GM12878 (cell line): ENCODE data around the gene USP2. TPM values are rescaled to one million over a fixed set of nuclear protein-coding genes. Genes with fewer than 3 reads are reported as not detected.

Experiments
- ASH2L ChIP-seq: fragments of 300-600, 200-600 bp; sonication (generic); IDR thresholded peaks from 2 replicates; pipeline ENCODE4 v1.6.1; 2017; ENCODE audit warnings: low read depth, mild to moderate bottlenecking, borderline replicate concordance
- BMI1 ChIP-seq: fragments of 450-650 bp; IDR thresholded peaks from 2 replicates; pipeline ENCODE4 v1.6.1; 2016; ENCODE audit warnings: mild to moderate bottlenecking, moderate library complexity, borderline replicate concordance
- CREB1 ChIP-seq: IDR thresholded peaks from 2 replicates; pipeline ENCODE4 v1.6.1; 2012; ENCODE audit warnings: low read depth, mild to moderate bottlenecking, inconsistent platforms
- ESRRA ChIP-seq: IDR thresholded peaks from 2 replicates; pipeline ENCODE4 v1.6.1; 2012; ENCODE audit warnings: mild to moderate bottlenecking, low read length, improper control_type of control experiment
- JUND ChIP-seq: IDR thresholded peaks from 2 replicates; pipeline ENCODE4 v1.6.1; 2012; ENCODE audit warnings: low read depth, mild to moderate bottlenecking, low read length, improper control_type of control experiment, moderate library complexity
- KAT2A ChIP-seq: conservative IDR thresholded peaks from 2 replicates; pipeline ENCODE4 v1.6.1; 2011; ENCODE audit warnings: low read depth, low read length; ENCODE audit not compliant: control insufficient read depth
- PML ChIP-seq: IDR thresholded peaks from 2 replicates; pipeline ENCODE4 v1.6.1; 2012; ENCODE audit warnings: low read length, inconsistent platforms
- RAD21 ChIP-seq: IDR thresholded peaks from 2 replicates; pipeline ENCODE4 v1.6.1; 2011; ENCODE audit warnings: mild to moderate bottlenecking, low read depth, low read length, moderate library complexity; ENCODE audit not compliant: insufficient read depth
- RAD51 ChIP-seq: fragments of 450-650 bp; IDR thresholded peaks from 2 replicates; pipeline ENCODE4 v1.6.1; 2016; ENCODE audit warnings: moderate library complexity, mild to moderate bottlenecking, inconsistent platforms
- TCF3 ChIP-seq: IDR thresholded peaks from 2 replicates; pipeline ENCODE4 v1.6.1; 2012; ENCODE audit warnings: low read depth, mild to moderate bottlenecking, low read length, borderline replicate concordance; ENCODE audit not compliant: insufficient read depth
- ZNF217 ChIP-seq: fragments of 450-650 bp; IDR thresholded peaks from 2 replicates; pipeline ENCODE4 v1.6.1; 2017; ENCODE audit warnings: antibody characterized with exemption, mild to moderate bottlenecking
- polyA plus RNA-seq, 11 experiments: library from polyadenylated mRNA; depleted of rRNA in 4 of 11; unstranded in 6 of 11; stranded (reverse) in 5 of 11; fragments of >200 nt; fragmentation: Nextera tagmentation in 4 of 11; fragmentation: Illumina TruSeq in 1 of 11; extraction: Ambion mirVana in 4 of 11; extraction: Trizol in 1 of 11; gene quantifications; 1 replicate in 1 of 11; 2 replicates in 10 of 11; pipeline versions ENCODE4 v1.2.1 to v1.2.3, GENCODE V29; 2011 to 2016; ENCODE audit warnings: inconsistent platforms in 2 of 11, missing spikeins in 2 of 11, low read depth in 1 of 11
- total RNA-seq, 4 experiments: library from RNA; depleted of rRNA in 3 of 4; stranded (reverse); fragments of >200 nt in 3 of 4; fragmentation: Illumina TruSeq in 1 of 4; extraction: Trizol in 1 of 4; gene quantifications; 2 replicates each; pipeline versions ENCODE4 v1.2.1 to v1.2.3, GENCODE V29; 2013 to 2021
- TF ChIP-seq, protein P1 (sequence below): IDR thresholded peaks from 2 replicates; pipeline ENCODE4 v1.6.1; 2012; ENCODE audit warnings: low read depth, low read length, improper control_type of control experiment
- TF ChIP-seq, protein P2 (sequence below): fragments of 450-650 bp; IDR thresholded peaks from 2 replicates; pipeline ENCODE4 v1.6.1; 2017; ENCODE audit warnings: borderline replicate concordance
- TF ChIP-seq, protein P3 (sequence below): fragments of 450-650 bp; IDR thresholded peaks from 2 replicates; pipeline ENCODE4 v1.6.1; 2016; ENCODE audit warnings: mild to moderate bottlenecking
- TF ChIP-seq, protein P4 (sequence below): fragments of 450-650 bp; IDR thresholded peaks from 2 replicates; pipeline ENCODE4 v1.6.1; 2018; ENCODE audit warnings: mild to moderate bottlenecking, low read depth, moderate library complexity; ENCODE audit not compliant: partially characterized antibody
- TF ChIP-seq, protein P5 (sequence below): IDR thresholded peaks from 2 replicates; pipeline ENCODE4 v1.6.1; 2011; ENCODE audit warnings: mild to moderate bottlenecking, low read depth, low read length, moderate library complexity; ENCODE audit not compliant: insufficient replicate concordance
- TF ChIP-seq, protein P6 (sequence below): fragments of 150-350 bp; IDR thresholded peaks from 2 replicates; pipeline ENCODE4 v1.6.1; 2016; ENCODE audit warnings: low read depth, low read length

USP2 gene
- total and polyA plus RNA-seq, 10 of the 15 experiments (the other 5 are each of a cell fraction or from before 2014, with no cell fraction given), result 0.03 to 0.13 (median 0.06) TPM; not detected in 4

DNA sequence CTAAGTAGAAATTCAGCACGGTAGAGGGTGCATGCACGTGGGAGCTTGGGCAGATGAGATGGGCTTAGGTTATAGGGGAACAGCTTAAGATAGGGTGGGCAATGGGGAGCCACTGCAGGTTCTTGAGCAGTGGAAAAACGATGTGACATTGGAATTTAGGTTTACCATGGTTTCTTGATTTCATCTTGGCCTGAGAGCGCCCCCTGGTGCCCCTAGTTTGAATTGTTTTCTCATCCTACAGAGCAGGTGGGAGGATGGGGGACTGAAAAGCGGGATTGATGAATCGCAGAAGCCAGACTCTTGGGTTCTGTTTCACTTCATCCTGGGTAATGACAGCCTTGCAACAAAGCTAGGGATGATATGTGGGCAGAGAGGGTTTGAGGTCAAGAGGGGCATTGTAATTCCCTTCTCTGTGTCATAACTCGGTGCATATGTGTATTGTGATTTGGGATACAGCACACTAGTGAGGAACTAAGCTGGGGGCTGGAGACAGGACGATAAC is 57.9 kb downstream of the USP2 start (continued):
- TF ChIP-seq KAT2A, result no peak
- no peak for TF ChIP-seq ASH2L
- TF ChIP-seq RAD21, result peak; percentile 79
- TF ChIP-seq CREB1, result no peak
- TF ChIP-seq, protein P1, sequence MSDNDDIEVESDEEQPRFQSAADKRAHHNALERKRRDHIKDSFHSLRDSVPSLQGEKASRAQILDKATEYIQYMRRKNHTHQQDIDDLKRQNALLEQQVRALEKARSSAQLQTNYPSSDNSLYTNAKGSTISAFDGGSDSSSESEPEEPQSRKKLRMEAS, result no peak
- peak; percentile 80; the same call in 1 of the 2 replicates for TF ChIP-seq ZNF217
- TF ChIP-seq RAD51, result no peak
- TF ChIP-seq, protein P2, sequence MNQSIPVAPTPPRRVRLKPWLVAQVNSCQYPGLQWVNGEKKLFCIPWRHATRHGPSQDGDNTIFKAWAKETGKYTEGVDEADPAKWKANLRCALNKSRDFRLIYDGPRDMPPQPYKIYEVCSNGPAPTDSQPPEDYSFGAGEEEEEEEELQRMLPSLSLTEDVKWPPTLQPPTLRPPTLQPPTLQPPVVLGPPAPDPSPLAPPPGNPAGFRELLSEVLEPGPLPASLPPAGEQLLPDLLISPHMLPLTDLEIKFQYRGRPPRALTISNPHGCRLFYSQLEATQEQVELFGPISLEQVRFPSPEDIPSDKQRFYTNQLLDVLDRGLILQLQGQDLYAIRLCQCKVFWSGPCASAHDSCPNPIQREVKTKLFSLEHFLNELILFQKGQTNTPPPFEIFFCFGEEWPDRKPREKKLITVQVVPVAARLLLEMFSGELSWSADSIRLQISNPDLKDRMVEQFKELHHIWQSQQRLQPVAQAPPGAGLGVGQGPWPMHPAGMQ, result no peak
- TF ChIP-seq, protein P3, sequence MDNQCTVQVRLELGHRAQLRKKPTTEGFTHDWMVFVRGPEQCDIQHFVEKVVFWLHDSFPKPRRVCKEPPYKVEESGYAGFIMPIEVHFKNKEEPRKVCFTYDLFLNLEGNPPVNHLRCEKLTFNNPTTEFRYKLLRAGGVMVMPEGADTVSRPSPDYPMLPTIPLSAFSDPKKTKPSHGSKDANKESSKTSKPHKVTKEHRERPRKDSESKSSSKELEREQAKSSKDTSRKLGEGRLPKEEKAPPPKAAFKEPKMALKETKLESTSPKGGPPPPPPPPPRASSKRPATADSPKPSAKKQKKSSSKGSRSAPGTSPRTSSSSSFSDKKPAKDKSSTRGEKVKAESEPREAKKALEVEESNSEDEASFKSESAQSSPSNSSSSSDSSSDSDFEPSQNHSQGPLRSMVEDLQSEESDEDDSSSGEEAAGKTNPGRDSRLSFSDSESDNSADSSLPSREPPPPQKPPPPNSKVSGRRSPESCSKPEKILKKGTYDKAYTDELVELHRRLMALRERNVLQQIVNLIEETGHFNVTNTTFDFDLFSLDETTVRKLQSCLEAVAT, result no peak
- no peak for TF ChIP-seq BMI1
- TF ChIP-seq PML, result no peak
- no peak for TF ChIP-seq JUND
- TF ChIP-seq TCF3, result no peak
- TF ChIP-seq, protein P4, sequence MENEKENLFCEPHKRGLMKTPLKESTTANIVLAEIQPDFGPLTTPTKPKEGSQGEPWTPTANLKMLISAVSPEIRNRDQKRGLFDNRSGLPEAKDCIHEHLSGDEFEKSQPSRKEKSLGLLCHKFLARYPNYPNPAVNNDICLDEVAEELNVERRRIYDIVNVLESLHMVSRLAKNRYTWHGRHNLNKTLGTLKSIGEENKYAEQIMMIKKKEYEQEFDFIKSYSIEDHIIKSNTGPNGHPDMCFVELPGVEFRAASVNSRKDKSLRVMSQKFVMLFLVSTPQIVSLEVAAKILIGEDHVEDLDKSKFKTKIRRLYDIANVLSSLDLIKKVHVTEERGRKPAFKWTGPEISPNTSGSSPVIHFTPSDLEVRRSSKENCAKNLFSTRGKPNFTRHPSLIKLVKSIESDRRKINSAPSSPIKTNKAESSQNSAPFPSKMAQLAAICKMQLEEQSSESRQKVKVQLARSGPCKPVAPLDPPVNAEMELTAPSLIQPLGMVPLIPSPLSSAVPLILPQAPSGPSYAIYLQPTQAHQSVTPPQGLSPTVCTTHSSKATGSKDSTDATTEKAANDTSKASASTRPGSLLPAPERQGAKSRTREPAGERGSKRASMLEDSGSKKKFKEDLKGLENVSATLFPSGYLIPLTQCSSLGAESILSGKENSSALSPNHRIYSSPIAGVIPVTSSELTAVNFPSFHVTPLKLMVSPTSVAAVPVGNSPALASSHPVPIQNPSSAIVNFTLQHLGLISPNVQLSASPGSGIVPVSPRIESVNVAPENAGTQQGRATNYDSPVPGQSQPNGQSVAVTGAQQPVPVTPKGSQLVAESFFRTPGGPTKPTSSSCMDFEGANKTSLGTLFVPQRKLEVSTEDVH, result no peak
- TF ChIP-seq ESRRA, result no peak
- TF ChIP-seq, protein P5, sequence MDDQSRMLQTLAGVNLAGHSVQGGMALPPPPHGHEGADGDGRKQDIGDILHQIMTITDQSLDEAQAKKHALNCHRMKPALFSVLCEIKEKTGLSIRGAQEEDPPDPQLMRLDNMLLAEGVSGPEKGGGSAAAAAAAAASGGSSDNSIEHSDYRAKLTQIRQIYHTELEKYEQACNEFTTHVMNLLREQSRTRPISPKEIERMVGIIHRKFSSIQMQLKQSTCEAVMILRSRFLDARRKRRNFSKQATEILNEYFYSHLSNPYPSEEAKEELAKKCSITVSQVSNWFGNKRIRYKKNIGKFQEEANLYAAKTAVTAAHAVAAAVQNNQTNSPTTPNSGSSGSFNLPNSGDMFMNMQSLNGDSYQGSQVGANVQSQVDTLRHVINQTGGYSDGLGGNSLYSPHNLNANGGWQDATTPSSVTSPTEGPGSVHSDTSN, result peak; percentile 7
- TF ChIP-seq, protein P6, sequence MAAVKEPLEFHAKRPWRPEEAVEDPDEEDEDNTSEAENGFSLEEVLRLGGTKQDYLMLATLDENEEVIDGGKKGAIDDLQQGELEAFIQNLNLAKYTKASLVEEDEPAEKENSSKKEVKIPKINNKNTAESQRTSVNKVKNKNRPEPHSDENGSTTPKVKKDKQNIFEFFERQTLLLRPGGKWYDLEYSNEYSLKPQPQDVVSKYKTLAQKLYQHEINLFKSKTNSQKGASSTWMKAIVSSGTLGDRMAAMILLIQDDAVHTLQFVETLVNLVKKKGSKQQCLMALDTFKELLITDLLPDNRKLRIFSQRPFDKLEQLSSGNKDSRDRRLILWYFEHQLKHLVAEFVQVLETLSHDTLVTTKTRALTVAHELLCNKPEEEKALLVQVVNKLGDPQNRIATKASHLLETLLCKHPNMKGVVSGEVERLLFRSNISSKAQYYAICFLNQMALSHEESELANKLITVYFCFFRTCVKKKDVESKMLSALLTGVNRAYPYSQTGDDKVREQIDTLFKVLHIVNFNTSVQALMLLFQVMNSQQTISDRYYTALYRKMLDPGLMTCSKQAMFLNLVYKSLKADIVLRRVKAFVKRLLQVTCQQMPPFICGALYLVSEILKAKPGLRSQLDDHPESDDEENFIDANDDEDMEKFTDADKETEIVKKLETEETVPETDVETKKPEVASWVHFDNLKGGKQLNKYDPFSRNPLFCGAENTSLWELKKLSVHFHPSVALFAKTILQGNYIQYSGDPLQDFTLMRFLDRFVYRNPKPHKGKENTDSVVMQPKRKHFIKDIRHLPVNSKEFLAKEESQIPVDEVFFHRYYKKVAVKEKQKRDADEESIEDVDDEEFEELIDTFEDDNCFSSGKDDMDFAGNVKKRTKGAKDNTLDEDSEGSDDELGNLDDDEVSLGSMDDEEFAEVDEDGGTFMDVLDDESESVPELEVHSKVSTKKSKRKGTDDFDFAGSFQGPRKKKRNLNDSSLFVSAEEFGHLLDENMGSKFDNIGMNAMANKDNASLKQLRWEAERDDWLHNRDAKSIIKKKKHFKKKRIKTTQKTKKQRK, result no peak
